Measurements from ENCODE around the gene PPP2R3B.

DNA sequence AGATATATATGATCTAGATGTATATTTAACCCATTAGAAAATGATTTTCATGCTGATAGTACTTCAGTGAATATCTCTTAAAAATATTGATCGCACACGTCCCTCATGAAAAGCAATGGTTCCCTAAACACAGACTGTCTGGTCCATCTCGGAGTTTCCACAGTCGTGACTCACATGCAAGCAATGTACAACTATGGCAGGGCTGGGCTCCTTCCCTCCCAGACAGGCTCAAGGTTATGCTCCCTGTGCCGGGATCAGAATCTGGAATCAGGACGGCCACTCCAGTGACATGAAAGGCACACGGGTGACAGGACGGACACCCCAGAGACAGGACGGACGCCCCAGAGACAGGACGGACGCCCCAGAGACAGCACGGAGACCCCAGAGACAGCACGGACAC is 40.2 kb upstream of the PPP2R3B start:
- TF ChIP-seq, protein P1, sequence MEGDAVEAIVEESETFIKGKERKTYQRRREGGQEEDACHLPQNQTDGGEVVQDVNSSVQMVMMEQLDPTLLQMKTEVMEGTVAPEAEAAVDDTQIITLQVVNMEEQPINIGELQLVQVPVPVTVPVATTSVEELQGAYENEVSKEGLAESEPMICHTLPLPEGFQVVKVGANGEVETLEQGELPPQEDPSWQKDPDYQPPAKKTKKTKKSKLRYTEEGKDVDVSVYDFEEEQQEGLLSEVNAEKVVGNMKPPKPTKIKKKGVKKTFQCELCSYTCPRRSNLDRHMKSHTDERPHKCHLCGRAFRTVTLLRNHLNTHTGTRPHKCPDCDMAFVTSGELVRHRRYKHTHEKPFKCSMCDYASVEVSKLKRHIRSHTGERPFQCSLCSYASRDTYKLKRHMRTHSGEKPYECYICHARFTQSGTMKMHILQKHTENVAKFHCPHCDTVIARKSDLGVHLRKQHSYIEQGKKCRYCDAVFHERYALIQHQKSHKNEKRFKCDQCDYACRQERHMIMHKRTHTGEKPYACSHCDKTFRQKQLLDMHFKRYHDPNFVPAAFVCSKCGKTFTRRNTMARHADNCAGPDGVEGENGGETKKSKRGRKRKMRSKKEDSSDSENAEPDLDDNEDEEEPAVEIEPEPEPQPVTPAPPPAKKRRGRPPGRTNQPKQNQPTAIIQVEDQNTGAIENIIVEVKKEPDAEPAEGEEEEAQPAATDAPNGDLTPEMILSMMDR (IDR thresholded peaks at IDR 0.05) = no peak
- TF ChIP-seq POLR2A (IDR thresholded peaks at IDR 0.05) = no peak
